Endothelial cell of umbilical vein (primary cell): ENCODE measurements around the gene CNTNAP2.

ENCODE experiments used
- CTCF ChIP-seq, 2 donors: IDR thresholded peaks; 1 replicate in 1 of 2; 2 replicates in 1 of 2; pipeline ENCODE4 v1.5.1; 2011; ENCODE audit warnings: low read length in 2 of 2, mild to moderate bottlenecking in 2 of 2, moderate library complexity in 2 of 2, control low read depth in 1 of 2, inconsistent platforms in 1 of 2, low read depth in 1 of 2; ENCODE audit not compliant: insufficient read depth in 1 of 2; ENCODE audit errors: extremely low read depth in 1 of 2
- EZH2 ChIP-seq: IDR thresholded peaks from 2 replicates; pipeline ENCODE4 v1.6.1; 2012; ENCODE audit warnings: borderline replicate concordance, low read depth, mild to moderate bottlenecking, moderate library complexity, low read length, inconsistent platforms; ENCODE audit not compliant: severe bottlenecking

GRCh38 chr7:148356303-148356702 lies 2239.7 kb downstream of the CNTNAP2 start:
- TF ChIP-seq CTCF (IDR thresholded peaks at IDR 0.05; ENCODE audit: extremely low read depth in 1 of 2, insufficient read depth in 1 of 2, low read depth in 1 of 2, low read length in 2 of 2) (no peak), EZH2 (no peak)
